Vagina (tissue), 2 donors: ENCODE data around the gene FRYL.

Experiments used
- CTCF ChIP-seq, 3 experiments: fragments of 450-650 bp in 2 of 3; fragments of 200-600 bp in 1 of 3; sonication (generic) in 1 of 3; IDR thresholded peaks; one replicate each; pipeline ENCODE4 v1.5.1; 2017 to 2019; ENCODE audit warnings: antibody characterized with exemption in 3 of 3, mild to moderate bottlenecking in 2 of 3, moderate library complexity in 2 of 3
- POLR2A ChIP-seq, 2 donors: fragments of 450-650 bp; IDR thresholded peaks; one replicate each; pipeline ENCODE4 v1.6.1; 2017; ENCODE audit warnings: antibody characterized with exemption in 2 of 2, mild to moderate bottlenecking in 2 of 2, moderate library complexity in 2 of 2

GRCh38 chr4:48454591-48454990, 325.5 kb downstream of the FRYL start:
- no peak for TF ChIP-seq CTCF (IDR thresholded peaks at IDR 0.05)
- no peak for TF ChIP-seq POLR2A (IDR thresholded peaks at IDR 0.05)
